Right lobe of liver (tissue), 4 donors: ENCODE measurements around the gene ENTPD1.

ENCODE experiments used
- POLR2A ChIP-seq: fragments of 450-650 bp; IDR thresholded peaks from one replicate; pipeline ENCODE4 v1.6.1; 2017; ENCODE audit warnings: antibody characterized with exemption, mild to moderate bottlenecking
- TF ChIP-seq, protein P1 (sequence below), 4 donors: fragments of 200-600 bp in 3 of 4; fragments of 450-650 bp in 1 of 4; IDR thresholded peaks; one replicate each; pipeline versions ENCODE4 v1.5.1 to v1.8.0; 2016 to 2022; ENCODE audit warnings: antibody characterized with exemption in 4 of 4, mild to moderate bottlenecking in 2 of 4
- donor health status: DM: no; HTN: no; CAD: no.
- donor health status: DM: no; HTN: no; CAD: no.
- donor health status: DM: no; HTN: yes; CAD: no.

DNA sequence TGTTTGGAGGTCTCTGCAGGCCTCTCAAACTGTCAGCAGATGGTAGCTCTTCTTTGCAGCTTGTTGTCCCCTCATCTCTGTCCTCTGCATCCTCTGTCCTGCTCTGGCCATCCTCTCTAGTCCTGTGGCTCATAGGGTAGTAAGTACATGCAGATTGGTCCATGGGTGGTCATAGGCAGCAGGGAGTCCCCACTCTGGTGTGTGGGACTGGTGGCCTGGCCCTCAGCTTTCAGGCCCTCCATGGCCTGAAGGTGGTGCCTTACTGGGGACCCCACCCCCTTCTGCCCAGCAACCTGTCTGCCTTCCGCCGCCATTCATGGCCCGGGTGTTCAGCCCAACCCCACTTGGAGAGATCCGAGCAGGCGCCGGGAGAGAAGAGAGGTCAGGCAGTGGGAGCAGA, 49.4 kb upstream of the ENTPD1 start:
- TF ChIP-seq, protein P1, sequence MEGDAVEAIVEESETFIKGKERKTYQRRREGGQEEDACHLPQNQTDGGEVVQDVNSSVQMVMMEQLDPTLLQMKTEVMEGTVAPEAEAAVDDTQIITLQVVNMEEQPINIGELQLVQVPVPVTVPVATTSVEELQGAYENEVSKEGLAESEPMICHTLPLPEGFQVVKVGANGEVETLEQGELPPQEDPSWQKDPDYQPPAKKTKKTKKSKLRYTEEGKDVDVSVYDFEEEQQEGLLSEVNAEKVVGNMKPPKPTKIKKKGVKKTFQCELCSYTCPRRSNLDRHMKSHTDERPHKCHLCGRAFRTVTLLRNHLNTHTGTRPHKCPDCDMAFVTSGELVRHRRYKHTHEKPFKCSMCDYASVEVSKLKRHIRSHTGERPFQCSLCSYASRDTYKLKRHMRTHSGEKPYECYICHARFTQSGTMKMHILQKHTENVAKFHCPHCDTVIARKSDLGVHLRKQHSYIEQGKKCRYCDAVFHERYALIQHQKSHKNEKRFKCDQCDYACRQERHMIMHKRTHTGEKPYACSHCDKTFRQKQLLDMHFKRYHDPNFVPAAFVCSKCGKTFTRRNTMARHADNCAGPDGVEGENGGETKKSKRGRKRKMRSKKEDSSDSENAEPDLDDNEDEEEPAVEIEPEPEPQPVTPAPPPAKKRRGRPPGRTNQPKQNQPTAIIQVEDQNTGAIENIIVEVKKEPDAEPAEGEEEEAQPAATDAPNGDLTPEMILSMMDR (IDR thresholded peaks at IDR 0.05): no peak
- no peak for TF ChIP-seq POLR2A
